K562 (cell line): ENCODE results near the gene CD55.

Experiments
- CCAR2 ChIP-seq: fragments of 200-400 bp; formaldehyde crosslinking; IDR thresholded peaks from 2 replicates; pipeline ENCODE4 v1.6.1; 2017; ENCODE audit warnings: mild to moderate bottlenecking, low read depth, low read length
- CEBPB ChIP-seq: fragments of 450-650 bp; IDR thresholded peaks from 2 replicates; pipeline ENCODE4 v1.6.1; 2016; ENCODE audit warnings: missing genetic modification characterization, missing compliant biosample characterization
- RAD21 ChIP-seq, 2 experiments: fragments of 250-450 bp in 1 of 2; fragments of 450-650 bp in 1 of 2; sonication (Bioruptor Pico) in 1 of 2; formaldehyde crosslinking in 1 of 2; IDR thresholded peaks in 1 of 2; conservative IDR thresholded peaks in 1 of 2; 2 replicates each; pipeline versions ENCODE4 v1.4.0 to v1.8.0; 2020 to 2022; ENCODE audit warnings: mild to moderate bottlenecking in 2 of 2, moderate library complexity in 1 of 2
- ZNF23 ChIP-seq: fragments of 250-450 bp; sonication (Bioruptor Pico); IDR thresholded peaks from 2 replicates; pipeline ENCODE4 v1.4.0; 2020; ENCODE audit warnings: mild to moderate bottlenecking

DNA sequence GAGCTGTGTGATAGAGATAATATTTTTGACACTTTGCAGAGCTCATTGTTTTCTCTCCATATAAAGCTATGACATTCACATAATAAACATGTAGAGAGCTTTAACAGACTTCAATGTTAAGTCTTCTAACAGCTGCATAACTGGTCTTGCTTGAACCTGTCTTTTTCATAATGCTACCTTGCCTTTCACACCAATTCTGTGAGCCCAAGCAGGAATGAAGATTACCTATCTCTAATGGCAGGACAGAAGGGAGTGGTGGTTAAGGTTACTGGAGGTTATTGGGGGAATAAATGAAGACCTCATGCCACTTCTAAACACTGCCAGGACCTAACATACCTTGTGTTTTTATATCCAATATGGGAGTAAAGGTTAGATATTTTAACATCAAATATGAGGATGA is 2.3 kb upstream of the CD55 start:
- TF ChIP-seq ZNF23 (CRISPR knock-in tag) (no peak), CCAR2 (no peak), RAD21 (CRISPR knock-in tag; conservative IDR thresholded peaks at IDR 0.05 in 1 of 2, IDR thresholded peaks at IDR 0.05 in 1 of 2) (no peak), CEBPB (tag) (no peak)
